Measurements from ENCODE around the gene IGFL1.

Gene IGFL1

DNA sequence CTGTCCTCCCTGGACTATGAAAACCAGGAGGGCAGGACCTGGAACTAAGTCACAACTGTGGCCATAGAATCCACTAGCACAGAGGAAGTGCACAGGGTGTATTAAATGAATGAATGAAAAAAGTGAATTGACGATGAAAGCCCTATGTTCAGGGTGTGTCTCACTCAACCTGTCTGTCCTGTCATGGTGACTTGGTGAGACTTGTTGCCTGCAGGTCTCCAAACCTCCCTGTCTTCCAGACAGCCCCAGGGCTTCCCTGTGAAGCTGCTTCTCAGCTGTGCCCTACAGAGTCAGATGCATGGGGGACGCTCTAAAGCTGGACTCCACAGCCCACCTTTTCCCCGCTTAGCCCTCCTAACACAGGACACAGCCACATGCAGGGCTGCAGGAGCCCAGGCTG, 4.8 kb upstream of the IGFL1 start:
- Histone ChIP-seq H3K9me3 (ENCODE audit: insufficient read depth, low read depth, low read length) (no peaks in the 10 kb centered on the region), H3K4me3 (ENCODE audit: low read length, poor library complexity, severe bottlenecking) (no peak overlapping the region), H4K20me1 (ENCODE audit: insufficient read depth, low read length, poor library complexity, severe bottlenecking) (no peaks in the 10 kb centered on the region), H3K4me2 (ENCODE audit: low read depth, low read length, poor library complexity, severe bottlenecking) (no peak overlapping the region), H3K4me1 (ENCODE audit: insufficient read depth, low read length, poor library complexity, severe bottlenecking) (no peaks in the 10 kb centered on the region), H3K9me2 (replicated peaks; ENCODE audit: low read depth, low read length) (no peaks in the 10 kb centered on the region), H3F3A (ENCODE audit: low read depth) (no peaks in the 10 kb centered on the region), H3K27me3 (ENCODE audit: insufficient read depth, low read length, poor library complexity, severe bottlenecking) (no peaks in the 10 kb centered on the region), H3K79me2 (ENCODE audit: insufficient read depth, low read length) (no peaks in the 10 kb centered on the region), H3K9ac (ENCODE audit: low read depth, low read length, poor library complexity, severe bottlenecking) (no peak overlapping the region), H3K36me3 (ENCODE audit: insufficient read depth, low read length) (no peaks in the 10 kb centered on the region), H2AFZ (ENCODE audit: low read length) (no peak overlapping the region)
- TF ChIP-seq, protein P1, sequence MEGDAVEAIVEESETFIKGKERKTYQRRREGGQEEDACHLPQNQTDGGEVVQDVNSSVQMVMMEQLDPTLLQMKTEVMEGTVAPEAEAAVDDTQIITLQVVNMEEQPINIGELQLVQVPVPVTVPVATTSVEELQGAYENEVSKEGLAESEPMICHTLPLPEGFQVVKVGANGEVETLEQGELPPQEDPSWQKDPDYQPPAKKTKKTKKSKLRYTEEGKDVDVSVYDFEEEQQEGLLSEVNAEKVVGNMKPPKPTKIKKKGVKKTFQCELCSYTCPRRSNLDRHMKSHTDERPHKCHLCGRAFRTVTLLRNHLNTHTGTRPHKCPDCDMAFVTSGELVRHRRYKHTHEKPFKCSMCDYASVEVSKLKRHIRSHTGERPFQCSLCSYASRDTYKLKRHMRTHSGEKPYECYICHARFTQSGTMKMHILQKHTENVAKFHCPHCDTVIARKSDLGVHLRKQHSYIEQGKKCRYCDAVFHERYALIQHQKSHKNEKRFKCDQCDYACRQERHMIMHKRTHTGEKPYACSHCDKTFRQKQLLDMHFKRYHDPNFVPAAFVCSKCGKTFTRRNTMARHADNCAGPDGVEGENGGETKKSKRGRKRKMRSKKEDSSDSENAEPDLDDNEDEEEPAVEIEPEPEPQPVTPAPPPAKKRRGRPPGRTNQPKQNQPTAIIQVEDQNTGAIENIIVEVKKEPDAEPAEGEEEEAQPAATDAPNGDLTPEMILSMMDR (conservative IDR thresholded peaks at IDR 0.05; ENCODE audit: low read length) = no peak
- TF ChIP-seq EZH2phosphoT487 (IDR thresholded peaks at IDR 0.05; ENCODE audit: borderline replicate concordance) = no peak

DNA sequence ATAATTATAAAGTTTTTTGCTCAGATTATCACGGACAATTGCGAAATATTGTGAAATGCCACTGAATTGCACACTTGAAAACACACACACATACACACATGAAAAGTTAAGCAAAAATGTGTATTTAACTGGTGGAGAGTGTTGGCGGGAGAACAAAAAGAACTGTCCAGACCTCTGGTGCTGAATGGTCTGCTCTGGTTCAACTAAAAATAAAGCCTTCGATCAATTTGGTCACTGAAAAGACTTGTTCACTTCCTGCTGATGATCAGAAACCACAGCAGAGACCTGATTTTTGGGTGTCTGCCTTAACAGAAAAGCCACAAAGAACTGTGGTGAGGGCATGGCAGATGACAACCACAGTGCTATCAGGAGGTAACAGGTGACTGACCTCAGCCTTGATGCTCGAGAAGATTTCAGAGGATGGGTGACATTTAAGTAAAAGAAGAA, 4.0 kb upstream of the IGFL1 start:
- Histone ChIP-seq H3K36me3 (ENCODE audit: insufficient read depth, low read length) (no peaks in the 10 kb centered on the region), H3F3A (ENCODE audit: low read depth) (no peaks in the 10 kb centered on the region), H3K4me2 (ENCODE audit: low read depth, low read length, poor library complexity, severe bottlenecking) (no peak overlapping the region), H3K4me1 (ENCODE audit: insufficient read depth, low read length, poor library complexity, severe bottlenecking) (no peaks in the 10 kb centered on the region), H3K4me3 (ENCODE audit: low read length, poor library complexity, severe bottlenecking) (no peak overlapping the region), H4K20me1 (ENCODE audit: insufficient read depth, low read length, poor library complexity, severe bottlenecking) (no peaks in the 10 kb centered on the region), H3K27me3 (ENCODE audit: insufficient read depth, low read length, poor library complexity, severe bottlenecking) (no peaks in the 10 kb centered on the region), H3K9me2 (replicated peaks; ENCODE audit: low read depth, low read length) (no peaks in the 10 kb centered on the region), H3K79me2 (ENCODE audit: insufficient read depth, low read length) (no peaks in the 10 kb centered on the region), H2AFZ (ENCODE audit: low read length) (no peak overlapping the region), H3K9me3 (ENCODE audit: insufficient read depth, low read depth, low read length) (no peaks in the 10 kb centered on the region), H3K9ac (ENCODE audit: low read depth, low read length, poor library complexity, severe bottlenecking) (no peak overlapping the region)
- TF ChIP-seq, protein P1 (conservative IDR thresholded peaks at IDR 0.05; ENCODE audit: low read length) = no peak
- no peak for TF ChIP-seq EZH2phosphoT487 (IDR thresholded peaks at IDR 0.05; ENCODE audit: borderline replicate concordance)

DNA sequence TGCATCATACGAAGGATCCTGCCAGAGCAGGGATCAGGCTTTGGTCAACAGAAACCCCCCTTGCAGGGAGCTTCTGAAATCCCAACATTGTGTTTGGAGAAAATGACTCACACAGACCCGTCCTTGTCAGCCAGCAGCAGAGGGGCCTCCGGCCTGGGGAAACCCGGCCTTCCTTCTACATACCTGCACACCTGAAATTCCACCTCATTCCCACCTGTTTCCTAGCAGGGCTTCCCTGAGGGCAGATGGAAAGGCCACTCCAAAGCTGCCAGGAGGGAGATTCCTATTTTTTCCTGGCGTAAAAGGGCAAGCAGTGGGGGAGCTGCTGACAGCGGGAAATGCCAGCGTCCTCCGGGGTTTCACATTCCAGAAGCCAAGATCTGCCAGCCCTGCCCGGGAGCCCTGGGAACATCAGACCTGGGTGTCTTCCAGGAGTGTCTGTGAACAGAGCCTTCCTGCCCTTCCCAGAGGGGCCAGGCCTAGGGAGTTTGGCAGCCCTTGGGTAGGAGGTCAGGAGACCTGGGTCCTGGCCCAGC, 3.0 kb upstream of the IGFL1 start:
- no peak overlapping the region for H3K4me2 ChIP-seq (ENCODE audit: low read depth, low read length, poor library complexity, severe bottlenecking)
- H2AFZ ChIP-seq (ENCODE audit: low read length) = no peak overlapping the region
- H3K4me3 ChIP-seq (ENCODE audit: low read length, poor library complexity, severe bottlenecking) = no peak overlapping the region
- no peaks in the 10 kb centered on the region for H3K27me3 ChIP-seq (ENCODE audit: insufficient read depth, low read length, poor library complexity, severe bottlenecking)
- H3K79me2 ChIP-seq (ENCODE audit: insufficient read depth, low read length) = no peaks in the 10 kb centered on the region
- H3K9me3 ChIP-seq (ENCODE audit: insufficient read depth, low read depth, low read length) = no peaks in the 10 kb centered on the region
- H3K4me1 ChIP-seq (ENCODE audit: insufficient read depth, low read length, poor library complexity, severe bottlenecking) = no peaks in the 10 kb centered on the region
- H3K36me3 ChIP-seq (ENCODE audit: insufficient read depth, low read length) = no peaks in the 10 kb centered on the region
- no peaks in the 10 kb centered on the region for H3K9me2 ChIP-seq (replicated peaks; ENCODE audit: low read depth, low read length)
- no peak overlapping the region for H3K9ac ChIP-seq (ENCODE audit: low read depth, low read length, poor library complexity, severe bottlenecking)
- no peak for TF ChIP-seq EZH2phosphoT487 (IDR thresholded peaks at IDR 0.05; ENCODE audit: borderline replicate concordance)
- TF ChIP-seq, protein P1 (conservative IDR thresholded peaks at IDR 0.05; ENCODE audit: low read length) = no peak
- H3F3A ChIP-seq (ENCODE audit: low read depth) = no peaks in the 10 kb centered on the region
- no peaks in the 10 kb centered on the region for H4K20me1 ChIP-seq (ENCODE audit: insufficient read depth, low read length, poor library complexity, severe bottlenecking)
